Measurements from ENCODE around the gene BORCS8. TPM values are rescaled to one million over a fixed set of nuclear protein-coding genes. Genes with fewer than 3 reads are reported as not detected.
"Not testable (repeated sequence)": the region's sequence is repeated elsewhere in the genome, so short reads cannot be mapped to it uniquely, and the experiment has no call there.

The BORCS8 gene
- polyA plus RNA-seq, 1 donor from 2014 or later, result 75.6 TPM

DNA sequence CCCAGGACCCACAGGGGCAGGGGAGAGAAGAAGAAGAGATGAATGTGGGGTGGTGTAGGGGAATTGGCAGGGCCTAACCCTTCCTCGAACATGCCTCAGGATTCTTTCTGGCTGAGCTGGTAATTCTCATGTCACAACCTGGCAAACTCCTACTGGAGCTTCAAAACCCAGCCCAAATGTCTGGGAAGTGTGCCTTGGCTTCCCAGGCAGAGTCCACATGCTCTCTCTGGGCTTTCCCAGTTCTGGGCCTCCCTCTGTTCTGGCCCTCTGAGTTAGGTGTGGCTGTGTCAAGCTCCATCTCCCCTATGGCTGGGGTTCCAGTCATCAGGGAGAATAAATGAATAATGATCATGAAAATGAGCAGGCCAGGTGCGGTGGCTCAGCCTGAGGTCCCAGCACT lies 42.5 kb downstream of the BORCS8 start:
- Histone ChIP-seq H3K36me3 (ENCODE audit: insufficient read depth, low read length) (no peaks in the 10 kb centered on the region), H3F3A (ENCODE audit: insufficient read depth, low read length, poor library complexity, severe bottlenecking) (no peaks in the 10 kb centered on the region), H3K4me3 (ENCODE audit: low read length) (no peak overlapping the region), H3K4me2 (ENCODE audit: low read length) (no peak overlapping the region), H4K20me1 (ENCODE audit: insufficient read depth) (no peaks in the 10 kb centered on the region), H3K27ac (ENCODE audit: low read length) (no peak overlapping the region), H3K27me3 (ENCODE audit: insufficient read depth, low read depth, low read length) (no peaks in the 10 kb centered on the region), H3K9me2 (ENCODE audit: insufficient read depth, low read length) (no peaks in the 10 kb centered on the region), H3K79me2 (replicated peaks; ENCODE audit: insufficient read depth, low read length) (no peaks in the 10 kb centered on the region), H2AFZ (ENCODE audit: low read depth, low read length) (no peak overlapping the region), H3K9ac (ENCODE audit: low read length) (no peak overlapping the region), H3K9me3 (ENCODE audit: low read length) (no peaks in the 10 kb centered on the region)
- TF ChIP-seq REST (IDR thresholded peaks at IDR 0.05; ENCODE audit: borderline replicate concordance) (no peak), TAF1 (IDR thresholded peaks at IDR 0.05; ENCODE audit: low read depth) (no peak), RAD21 (conservative IDR thresholded peaks at IDR 0.05) (no peak), MXI1 (conservative IDR thresholded peaks at IDR 0.05; ENCODE audit: poor library complexity, severe bottlenecking) (no peak), CTCF (IDR thresholded peaks at IDR 0.05; ENCODE audit: poor library complexity, severe bottlenecking) (no peak), EZH2 (IDR thresholded peaks at IDR 0.05; ENCODE audit: borderline replicate concordance, insufficient read depth, low read length, poor library complexity, severe bottlenecking) (no peak)

GRCh38 chr19:19148504-19148903 lies 43.4 kb downstream of the BORCS8 start:
- H3K79me2 ChIP-seq (replicated peaks; ENCODE audit: insufficient read depth, low read length), result not testable (repeated sequence)

DNA sequence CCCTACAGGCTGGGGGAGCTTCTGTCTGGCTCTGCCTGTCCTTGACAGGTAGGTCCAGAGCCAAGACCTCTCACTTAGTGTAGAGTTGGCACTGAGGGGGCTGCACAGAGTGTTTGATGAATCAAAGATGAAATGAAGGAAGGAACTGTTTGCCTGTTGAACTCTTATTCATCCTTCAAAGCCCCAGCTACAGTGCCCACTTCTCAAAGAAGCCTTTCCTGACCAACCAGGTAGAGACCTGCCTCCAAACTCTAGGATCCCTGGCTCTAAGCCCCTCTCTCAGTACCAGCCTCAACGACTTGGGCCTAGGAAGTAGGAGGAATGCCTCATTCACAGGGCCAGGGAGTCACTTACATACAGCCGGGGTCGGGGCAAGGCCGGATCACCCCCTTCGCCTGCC lies 44.6 kb downstream of the BORCS8 start:
- Histone ChIP-seq H2AFZ (ENCODE audit: low read depth, low read length) (no peak overlapping the region), H3K36me3 (ENCODE audit: insufficient read depth, low read length) (no peaks in the 10 kb centered on the region), H3K9me2 (ENCODE audit: insufficient read depth, low read length) (no peaks in the 10 kb centered on the region), H3K27me3 (ENCODE audit: insufficient read depth, low read depth, low read length) (no peaks in the 10 kb centered on the region), H3F3A (ENCODE audit: insufficient read depth, low read length, poor library complexity, severe bottlenecking) (no peaks in the 10 kb centered on the region), H3K4me2 (ENCODE audit: low read length) (no peak overlapping the region), H3K4me3 (ENCODE audit: low read length) (no peak overlapping the region), H3K27ac (ENCODE audit: low read length) (no peak overlapping the region), H3K79me2 (replicated peaks; ENCODE audit: insufficient read depth, low read length) (no peaks in the 10 kb centered on the region), H4K20me1 (ENCODE audit: insufficient read depth) (no peaks in the 10 kb centered on the region), H3K9ac (ENCODE audit: low read length) (no peak overlapping the region), H3K9me3 (ENCODE audit: low read length) (no peaks in the 10 kb centered on the region)
- no peak for TF ChIP-seq EP300 (conservative IDR thresholded peaks at IDR 0.05; ENCODE audit: poor library complexity, severe bottlenecking)
- no peak for TF ChIP-seq REST (IDR thresholded peaks at IDR 0.05; ENCODE audit: borderline replicate concordance)
- no peak for TF ChIP-seq TAF1 (IDR thresholded peaks at IDR 0.05; ENCODE audit: low read depth)
- TF ChIP-seq EZH2 (IDR thresholded peaks at IDR 0.05; ENCODE audit: borderline replicate concordance, insufficient read depth, low read length, poor library complexity, severe bottlenecking), result no peak
- TF ChIP-seq MXI1 (conservative IDR thresholded peaks at IDR 0.05; ENCODE audit: poor library complexity, severe bottlenecking), result no peak
- TF ChIP-seq SMC3 (conservative IDR thresholded peaks at IDR 0.05; ENCODE audit: poor library complexity), result no peak
- TF ChIP-seq CTCF (IDR thresholded peaks at IDR 0.05; ENCODE audit: poor library complexity, severe bottlenecking), result no peak
- no peak for TF ChIP-seq RAD21 (conservative IDR thresholded peaks at IDR 0.05)

More at GRCh38 chr19:19148504-19148903, 43.4 kb downstream of the BORCS8 start:
- not testable (repeated sequence) for H3K27me3 ChIP-seq (ENCODE audit: insufficient read depth, low read depth, low read length); H3K9me3 ChIP-seq (ENCODE audit: low read length); H3K4me3 ChIP-seq (ENCODE audit: low read length); H3K9me2 ChIP-seq (ENCODE audit: insufficient read depth, low read length); H3K36me3 ChIP-seq (ENCODE audit: insufficient read depth, low read length); H3F3A ChIP-seq (ENCODE audit: insufficient read depth, low read length, poor library complexity, severe bottlenecking); H3K4me2 ChIP-seq (ENCODE audit: low read length); H3K27ac ChIP-seq (ENCODE audit: low read length); H3K9ac ChIP-seq (ENCODE audit: low read length); H2AFZ ChIP-seq (ENCODE audit: low read depth, low read length); H4K20me1 ChIP-seq (ENCODE audit: insufficient read depth)

All from neural cell (in vitro differentiated cells).